ENCODE results near the gene MFSD1. TPM values are rescaled to one million over a fixed set of nuclear protein-coding genes. Genes with fewer than 3 reads are reported as not detected.
A peak's percentile ranks its signal among the peaks of the same experiment; 100 is the strongest.

Gene MFSD1
- polyA plus RNA-seq, 1 of the 3 experiments (the other 2 are of a cell fraction): 44.9 TPM

DNA sequence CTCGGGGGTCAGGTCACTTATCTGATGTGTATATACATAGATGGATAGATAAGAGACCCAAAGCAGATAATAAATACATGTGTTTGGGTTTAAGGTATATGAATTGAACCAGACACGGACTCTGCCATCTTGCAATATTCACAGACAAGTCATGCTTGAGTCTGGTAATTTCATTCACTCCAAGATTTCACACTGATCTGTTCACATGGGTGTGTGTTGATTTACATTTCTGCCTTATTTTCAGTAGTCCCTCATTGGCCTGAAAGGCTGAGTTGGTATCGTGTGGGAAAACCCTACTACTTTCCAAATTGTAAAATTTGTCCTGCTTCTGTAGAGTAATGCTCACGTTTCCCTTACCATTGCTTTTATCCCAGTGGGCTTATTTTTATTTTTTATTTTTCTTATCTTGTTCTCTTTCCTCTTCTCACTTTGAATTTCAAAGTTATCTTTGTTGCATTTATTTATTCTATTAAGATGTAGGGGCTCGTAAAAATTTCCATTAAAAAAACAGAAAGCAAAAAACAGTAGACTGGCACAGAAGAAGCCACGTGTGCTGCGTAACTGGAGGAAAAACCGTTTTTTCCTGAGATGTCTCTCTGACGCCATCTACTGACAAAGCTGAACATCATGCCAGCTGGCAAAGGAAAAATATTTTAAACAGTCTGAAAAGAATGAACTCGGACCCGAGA lies 10.8 kb upstream of the MFSD1 start:
- POLR2A ChIA-PET: no interaction called here
- H4K20me1 ChIP-seq (ENCODE audit: insufficient read depth): no peaks in the 10 kb centered on the region
- H2AFZ ChIP-seq (ENCODE audit: low read depth): no peak overlapping the region
- H3K4me1 ChIP-seq (ENCODE audit: control insufficient read depth in 1 of 2, insufficient read depth in 2 of 2, low read depth in 1 of 2, low read length in 1 of 2): peaks cover 0 to 17% of the 10 kb centered on the region in 2 experiments; a peak in 3 of 4 replicates
- H3K79me2 ChIP-seq (ENCODE audit: insufficient read depth): no peaks in the 10 kb centered on the region
- H3K9me2 ChIP-seq: no peaks in the 10 kb centered on the region
- 26% methylated on average over 11 of the region's 11 CpGs for WGBS (ENCODE audit: low lambda C conversion rate)
- CTCF ChIA-PET: interaction anchor here (0.7 to 5.7 kb wide), 30 partner anchors 11 to 1218 kb away, joined by 3 to 146 read pairs (median 4); partner anchors contain the start of genes GFM1 and MFSD1
- H3K27me3 ChIP-seq (ENCODE audit: insufficient read depth): no peaks in the 10 kb centered on the region
- H3K4me2 ChIP-seq: 0 out of 2 replicates have a peak overlapping the region, but pooled peaks have one; percentile 60
- H3K9me3 ChIP-seq: peaks cover 6% of the 10 kb centered on the region; the same call in 1 of the 2 replicates
- no peak overlapping the region for H3K27ac ChIP-seq (ENCODE audit: low read depth in 2 of 2, low read length in 1 of 2)
- DNase-seq: peak; percentile 45
- H3K9ac ChIP-seq: no peak overlapping the region
- peak overlapping the region in 1 of 2 experiments; percentile 33; a peak in 1 of 4 replicates for H3K4me3 ChIP-seq (ENCODE audit: low read depth in 2 of 2, low read length in 1 of 2)
- peaks cover 16% of the 10 kb centered on the region for H3F3A ChIP-seq (replicated peaks; ENCODE audit: insufficient read depth)
- no peaks in the 10 kb centered on the region for H3K36me3 ChIP-seq (replicated peaks in 1 of 2; ENCODE audit: control insufficient read depth in 1 of 2, insufficient read depth in 2 of 2, low read length in 1 of 2)
- no peak for TF ChIP-seq FOSL2 (IDR thresholded peaks at IDR 0.05; ENCODE audit: borderline replicate concordance, low read depth)
- TF ChIP-seq RFX5 (IDR thresholded peaks at IDR 0.05; ENCODE audit: low read length): peak; percentile 49; the same call in 1 of the 2 replicates
- TF ChIP-seq, protein P1, sequence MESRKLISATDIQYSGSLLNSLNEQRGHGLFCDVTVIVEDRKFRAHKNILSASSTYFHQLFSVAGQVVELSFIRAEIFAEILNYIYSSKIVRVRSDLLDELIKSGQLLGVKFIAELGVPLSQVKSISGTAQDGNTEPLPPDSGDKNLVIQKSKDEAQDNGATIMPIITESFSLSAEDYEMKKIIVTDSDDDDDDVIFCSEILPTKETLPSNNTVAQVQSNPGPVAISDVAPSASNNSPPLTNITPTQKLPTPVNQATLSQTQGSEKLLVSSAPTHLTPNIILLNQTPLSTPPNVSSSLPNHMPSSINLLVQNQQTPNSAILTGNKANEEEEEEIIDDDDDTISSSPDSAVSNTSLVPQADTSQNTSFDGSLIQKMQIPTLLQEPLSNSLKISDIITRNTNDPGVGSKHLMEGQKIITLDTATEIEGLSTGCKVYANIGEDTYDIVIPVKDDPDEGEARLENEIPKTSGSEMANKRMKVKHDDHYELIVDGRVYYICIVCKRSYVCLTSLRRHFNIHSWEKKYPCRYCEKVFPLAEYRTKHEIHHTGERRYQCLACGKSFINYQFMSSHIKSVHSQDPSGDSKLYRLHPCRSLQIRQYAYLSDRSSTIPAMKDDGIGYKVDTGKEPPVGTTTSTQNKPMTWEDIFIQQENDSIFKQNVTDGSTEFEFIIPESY (IDR thresholded peaks at IDR 0.05; ENCODE audit: borderline replicate concordance, low read depth): no peak
- TF ChIP-seq USF1 (IDR thresholded peaks at IDR 0.05; ENCODE audit: borderline replicate concordance, low read depth): peak; percentile 67; the same call in 1 of the 2 replicates
- TF ChIP-seq GABPA (IDR thresholded peaks at IDR 0.05; ENCODE audit: low read depth): no peak
- no peak for TF ChIP-seq NRF1 (IDR thresholded peaks at IDR 0.05; ENCODE audit: low read depth, low read length)
- no peak for TF ChIP-seq TEAD4 (IDR thresholded peaks at IDR 0.05; ENCODE audit: borderline replicate concordance, insufficient read depth)
- TF ChIP-seq GATA2 (CRISPR knock-in tag; IDR thresholded peaks at IDR 0.05): no peak
- peak; percentile 23 for TF ChIP-seq TCF12 (IDR thresholded peaks at IDR 0.05)
- no peak for TF ChIP-seq ELF1 (IDR thresholded peaks at IDR 0.05)
- no peak for TF ChIP-seq RCOR1 (IDR thresholded peaks at IDR 0.05; ENCODE audit: low read length)
- TF ChIP-seq, protein P2, sequence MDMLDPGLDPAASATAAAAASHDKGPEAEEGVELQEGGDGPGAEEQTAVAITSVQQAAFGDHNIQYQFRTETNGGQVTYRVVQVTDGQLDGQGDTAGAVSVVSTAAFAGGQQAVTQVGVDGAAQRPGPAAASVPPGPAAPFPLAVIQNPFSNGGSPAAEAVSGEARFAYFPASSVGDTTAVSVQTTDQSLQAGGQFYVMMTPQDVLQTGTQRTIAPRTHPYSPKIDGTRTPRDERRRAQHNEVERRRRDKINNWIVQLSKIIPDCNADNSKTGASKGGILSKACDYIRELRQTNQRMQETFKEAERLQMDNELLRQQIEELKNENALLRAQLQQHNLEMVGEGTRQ (IDR thresholded peaks at IDR 0.05; ENCODE audit: borderline replicate concordance, low read depth, low read length): no peak
- TF ChIP-seq TAF1 (IDR thresholded peaks at IDR 0.05; ENCODE audit: borderline replicate concordance, low read depth, low read length): no peak
- no peak for TF ChIP-seq RXRA (IDR thresholded peaks at IDR 0.05; ENCODE audit: borderline replicate concordance, low read depth)
- TF ChIP-seq FOXJ3 (CRISPR knock-in tag; IDR thresholded peaks at IDR 0.05): no peak
- no peak for TF ChIP-seq EZH2phosphoT487 (IDR thresholded peaks at IDR 0.05; ENCODE audit: borderline replicate concordance, low read depth)
- TF ChIP-seq MXI1 (IDR thresholded peaks at IDR 0.05; ENCODE audit: low read depth, low read length): peak; percentile 99
- no peak for TF ChIP-seq YY1 (IDR thresholded peaks at IDR 0.05; ENCODE audit: low read depth)
- TF ChIP-seq EP300 (IDR thresholded peaks at IDR 0.05; ENCODE audit: borderline replicate concordance in 1 of 2, low read depth in 1 of 2, low read length in 1 of 2): no peak
- TF ChIP-seq PBX3 (IDR thresholded peaks at IDR 0.05): no peak
- TF ChIP-seq POLR2AphosphoS5 (IDR thresholded peaks at IDR 0.05; ENCODE audit: low read depth, low read length): no peak
- no peak for TF ChIP-seq MEF2A (IDR thresholded peaks at IDR 0.05; ENCODE audit: borderline replicate concordance, low read depth)
- TF ChIP-seq, protein P3, sequence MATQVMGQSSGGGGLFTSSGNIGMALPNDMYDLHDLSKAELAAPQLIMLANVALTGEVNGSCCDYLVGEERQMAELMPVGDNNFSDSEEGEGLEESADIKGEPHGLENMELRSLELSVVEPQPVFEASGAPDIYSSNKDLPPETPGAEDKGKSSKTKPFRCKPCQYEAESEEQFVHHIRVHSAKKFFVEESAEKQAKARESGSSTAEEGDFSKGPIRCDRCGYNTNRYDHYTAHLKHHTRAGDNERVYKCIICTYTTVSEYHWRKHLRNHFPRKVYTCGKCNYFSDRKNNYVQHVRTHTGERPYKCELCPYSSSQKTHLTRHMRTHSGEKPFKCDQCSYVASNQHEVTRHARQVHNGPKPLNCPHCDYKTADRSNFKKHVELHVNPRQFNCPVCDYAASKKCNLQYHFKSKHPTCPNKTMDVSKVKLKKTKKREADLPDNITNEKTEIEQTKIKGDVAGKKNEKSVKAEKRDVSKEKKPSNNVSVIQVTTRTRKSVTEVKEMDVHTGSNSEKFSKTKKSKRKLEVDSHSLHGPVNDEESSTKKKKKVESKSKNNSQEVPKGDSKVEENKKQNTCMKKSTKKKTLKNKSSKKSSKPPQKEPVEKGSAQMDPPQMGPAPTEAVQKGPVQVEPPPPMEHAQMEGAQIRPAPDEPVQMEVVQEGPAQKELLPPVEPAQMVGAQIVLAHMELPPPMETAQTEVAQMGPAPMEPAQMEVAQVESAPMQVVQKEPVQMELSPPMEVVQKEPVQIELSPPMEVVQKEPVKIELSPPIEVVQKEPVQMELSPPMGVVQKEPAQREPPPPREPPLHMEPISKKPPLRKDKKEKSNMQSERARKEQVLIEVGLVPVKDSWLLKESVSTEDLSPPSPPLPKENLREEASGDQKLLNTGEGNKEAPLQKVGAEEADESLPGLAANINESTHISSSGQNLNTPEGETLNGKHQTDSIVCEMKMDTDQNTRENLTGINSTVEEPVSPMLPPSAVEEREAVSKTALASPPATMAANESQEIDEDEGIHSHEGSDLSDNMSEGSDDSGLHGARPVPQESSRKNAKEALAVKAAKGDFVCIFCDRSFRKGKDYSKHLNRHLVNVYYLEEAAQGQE (IDR thresholded peaks at IDR 0.05; ENCODE audit: low read depth, low read length): no peak
- TF ChIP-seq, protein P4, sequence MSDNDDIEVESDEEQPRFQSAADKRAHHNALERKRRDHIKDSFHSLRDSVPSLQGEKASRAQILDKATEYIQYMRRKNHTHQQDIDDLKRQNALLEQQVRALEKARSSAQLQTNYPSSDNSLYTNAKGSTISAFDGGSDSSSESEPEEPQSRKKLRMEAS (IDR thresholded peaks at IDR 0.05; ENCODE audit: low read depth): peak; percentile 95

Measured in SK-N-SH (cell line).